ENCODE data around the gene ADAM22. TPM values are rescaled to one million over a fixed set of nuclear protein-coding genes. Genes with fewer than 3 reads are reported as not detected.
A peak's percentile ranks its signal among the peaks of the same experiment; 100 is the strongest.

ADAM22 gene
- total and polyA plus RNA-seq, 10 of the 15 experiments (the other 5 are each of a cell fraction or from before 2014, with no cell fraction given), result 1.4 to 24.5 (median 7.6) TPM

DNA sequence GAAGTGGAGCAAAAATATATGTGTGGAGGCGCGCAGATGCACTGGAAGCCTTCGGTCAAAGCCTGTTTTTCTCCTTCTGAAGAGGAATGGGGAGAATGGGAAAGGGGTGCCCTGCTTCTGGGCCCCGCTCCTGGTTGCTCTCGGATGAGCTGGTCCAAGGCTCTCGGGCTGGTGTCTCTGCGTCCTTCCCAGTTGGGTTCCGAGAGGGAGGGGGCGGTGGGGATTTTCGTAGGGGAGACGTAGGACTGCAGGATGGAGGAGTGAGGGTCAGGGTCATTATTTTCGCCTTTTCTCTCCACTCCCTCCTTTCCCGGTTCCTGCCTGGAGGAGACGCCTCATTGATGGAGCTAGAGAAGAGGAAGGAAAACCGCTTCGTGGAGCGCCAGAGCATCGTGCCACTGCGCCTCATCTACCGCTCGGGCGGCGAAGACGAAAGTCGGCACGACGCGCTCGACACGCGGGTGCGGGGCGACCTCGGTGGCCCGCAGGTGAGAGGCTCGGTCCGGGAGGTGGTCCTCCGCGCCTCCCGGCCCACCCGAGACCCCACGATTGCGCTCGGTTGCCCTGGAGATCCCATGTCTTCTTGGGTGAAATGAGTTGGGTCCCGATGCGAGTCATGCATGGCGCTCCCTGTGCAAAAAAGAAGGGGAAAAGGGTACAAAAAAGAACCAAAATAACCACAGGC, 790 bp downstream of the ADAM22 start:
- H3K9ac ChIP-seq (ENCODE audit: control insufficient read depth, insufficient read depth, low read length), result peak overlapping the region; percentile 74
- no peaks in the 10 kb centered on the region; the same call in 1 of the 2 replicates for H3K4me1 ChIP-seq (ENCODE audit: control insufficient read depth, insufficient read depth, low read length)
- WGBS (ENCODE audit: insufficient coverage, insufficient replicate concordance, low lambda C conversion rate, missing lambda C conversion rate), result 1% methylated on average over 30 of the region's 47 CpGs
- H4K20me1 ChIP-seq (ENCODE audit: control insufficient read depth, insufficient read depth), result no peaks in the 10 kb centered on the region
- ChIA-PET SMC1A (ENCODE audit: uncharacterized antibody, unreplicated experiment) (interaction anchor here (1.1 to 3.9 kb wide), 14 partner anchors 9 to 235 kb away, joined by 3 to 29 read pairs (median 6); no protein-coding TSS in a partner anchor), POLR2A (interaction anchor here (0.6 to 4.0 kb wide), 17 partner anchors 7 to 604 kb away, joined by 3 to 25 read pairs (median 3); partner anchors contain the start of genes DBF4 and SLC25A40), CTCF (interaction anchor here (0.6 to 3.3 kb wide), 16 partner anchors 8 to 887 kb away, joined by 3 to 23 read pairs (median 4); no protein-coding TSS in a partner anchor), RAD21 (ENCODE audit: unreplicated experiment) (interaction anchor here (0.8 to 5.2 kb wide), 20 partner anchors 9 to 235 kb away, joined by 3 to 49 read pairs (median 5); partner anchors contain the start of genes DBF4 and SLC25A40)
- in situ Hi-C loops (cut with MboI) (no loop called here), intact Hi-C loops (cut with micrococcal nuclease; ENCODE audit: unreplicated experiment) (no loop called here)
- H3K4me2 ChIP-seq (ENCODE audit: control insufficient read depth, insufficient read depth), result peak overlapping the region; percentile 83
- H3K27me3 ChIP-seq (replicated peaks in 1 of 2; ENCODE audit: control insufficient read depth in 2 of 2, insufficient read depth in 2 of 2, low read length in 1 of 2), result no peaks in the 10 kb centered on the region
- ATAC-seq (peak; percentile 41), FAIRE-seq (peak; percentile 56), DNase-seq (ENCODE audit: low read depth, low spot score) (no peak)
- H3K27ac ChIP-seq (ENCODE audit: control insufficient read depth, insufficient read depth), result peak overlapping the region; percentile 60
- H3K9me3 ChIP-seq (replicated peaks; ENCODE audit: control insufficient read depth, insufficient read depth, low read length), result no peaks in the 10 kb centered on the region
- peak overlapping the region; percentile 71 for H3K4me3 ChIP-seq
- H3K36me3 ChIP-seq (ENCODE audit: control insufficient read depth in 2 of 2, insufficient read depth in 2 of 2, low read length in 1 of 2), result peaks cover 0 to 3% of the 10 kb centered on the region in 2 experiments; a peak in 1 of 4 replicates
- no TSS peak for BruUV-seq (replicated peaks)
- H3K79me2 ChIP-seq (ENCODE audit: control insufficient read depth, insufficient read depth, low read length), result peaks cover 20% of the 10 kb centered on the region
- H2AFZ ChIP-seq (ENCODE audit: control insufficient read depth, low read depth, low read length), result peak overlapping the region; percentile 98
- TF ChIP-seq SMAD1 (IDR thresholded peaks at IDR 0.05; ENCODE audit: low read depth, partially characterized antibody) (no peak), SIN3A (IDR thresholded peaks at IDR 0.05; ENCODE audit: low read depth, low read length) (0 out of 2 replicates have a peak, but pooled peaks have one; percentile 67), IKZF2 (IDR thresholded peaks at IDR 0.05) (peak; percentile 31 to 51; a peak in 2 of 4 replicates), BCL11A (IDR thresholded peaks at IDR 0.05; ENCODE audit: low read depth, low read length) (0 out of 2 replicates have a peak, but pooled peaks have one; percentile 2), EED (IDR thresholded peaks at IDR 0.05; ENCODE audit: low read depth) (0 out of 2 replicates have a peak, but pooled peaks have one; percentile 50), TCF7 (IDR thresholded peaks at IDR 0.05; ENCODE audit: borderline replicate concordance) (no peak), ASH2L (IDR thresholded peaks at IDR 0.05; ENCODE audit: borderline replicate concordance, low read depth) (no peak), ZSCAN29 (IDR thresholded peaks at IDR 0.05) (no peak), HDAC2 (IDR thresholded peaks at IDR 0.05) (no peak), MXI1 (IDR thresholded peaks at IDR 0.05; ENCODE audit: low read depth, low read length) (peak; percentile 9; the same call in 1 of the 2 replicates), ZNF384 (IDR thresholded peaks at IDR 0.05; ENCODE audit: borderline replicate concordance, low read depth, low read length) (0 out of 2 replicates have a peak, but pooled peaks have one; percentile 15), JUNB (IDR thresholded peaks at IDR 0.05) (no peak), CHD1 (IDR thresholded peaks at IDR 0.05; ENCODE audit: low read depth, low read length) (0 out of 2 replicates have a peak, but pooled peaks have one; percentile 9), NR2C1 (IDR thresholded peaks at IDR 0.05) (no peak), YY1 (IDR thresholded peaks at IDR 0.05; ENCODE audit: low read depth, low read length) (no peak), IKZF1 (conservative IDR thresholded peaks at IDR 0.05) (peak; percentile 36)
- TF ChIP-seq, protein P1, sequence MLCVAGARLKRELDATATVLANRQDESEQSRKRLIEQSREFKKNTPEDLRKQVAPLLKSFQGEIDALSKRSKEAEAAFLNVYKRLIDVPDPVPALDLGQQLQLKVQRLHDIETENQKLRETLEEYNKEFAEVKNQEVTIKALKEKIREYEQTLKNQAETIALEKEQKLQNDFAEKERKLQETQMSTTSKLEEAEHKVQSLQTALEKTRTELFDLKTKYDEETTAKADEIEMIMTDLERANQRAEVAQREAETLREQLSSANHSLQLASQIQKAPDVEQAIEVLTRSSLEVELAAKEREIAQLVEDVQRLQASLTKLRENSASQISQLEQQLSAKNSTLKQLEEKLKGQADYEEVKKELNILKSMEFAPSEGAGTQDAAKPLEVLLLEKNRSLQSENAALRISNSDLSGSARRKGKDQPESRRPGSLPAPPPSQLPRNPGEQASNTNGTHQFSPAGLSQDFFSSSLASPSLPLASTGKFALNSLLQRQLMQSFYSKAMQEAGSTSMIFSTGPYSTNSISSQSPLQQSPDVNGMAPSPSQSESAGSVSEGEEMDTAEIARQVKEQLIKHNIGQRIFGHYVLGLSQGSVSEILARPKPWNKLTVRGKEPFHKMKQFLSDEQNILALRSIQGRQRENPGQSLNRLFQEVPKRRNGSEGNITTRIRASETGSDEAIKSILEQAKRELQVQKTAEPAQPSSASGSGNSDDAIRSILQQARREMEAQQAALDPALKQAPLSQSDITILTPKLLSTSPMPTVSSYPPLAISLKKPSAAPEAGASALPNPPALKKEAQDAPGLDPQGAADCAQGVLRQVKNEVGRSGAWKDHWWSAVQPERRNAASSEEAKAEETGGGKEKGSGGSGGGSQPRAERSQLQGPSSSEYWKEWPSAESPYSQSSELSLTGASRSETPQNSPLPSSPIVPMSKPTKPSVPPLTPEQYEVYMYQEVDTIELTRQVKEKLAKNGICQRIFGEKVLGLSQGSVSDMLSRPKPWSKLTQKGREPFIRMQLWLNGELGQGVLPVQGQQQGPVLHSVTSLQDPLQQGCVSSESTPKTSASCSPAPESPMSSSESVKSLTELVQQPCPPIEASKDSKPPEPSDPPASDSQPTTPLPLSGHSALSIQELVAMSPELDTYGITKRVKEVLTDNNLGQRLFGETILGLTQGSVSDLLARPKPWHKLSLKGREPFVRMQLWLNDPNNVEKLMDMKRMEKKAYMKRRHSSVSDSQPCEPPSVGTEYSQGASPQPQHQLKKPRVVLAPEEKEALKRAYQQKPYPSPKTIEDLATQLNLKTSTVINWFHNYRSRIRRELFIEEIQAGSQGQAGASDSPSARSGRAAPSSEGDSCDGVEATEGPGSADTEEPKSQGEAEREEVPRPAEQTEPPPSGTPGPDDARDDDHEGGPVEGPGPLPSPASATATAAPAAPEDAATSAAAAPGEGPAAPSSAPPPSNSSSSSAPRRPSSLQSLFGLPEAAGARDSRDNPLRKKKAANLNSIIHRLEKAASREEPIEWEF (IDR thresholded peaks at IDR 0.05; ENCODE audit: insufficient replicate concordance, low read depth, low read length), result no peak
- TF ChIP-seq, protein P2, sequence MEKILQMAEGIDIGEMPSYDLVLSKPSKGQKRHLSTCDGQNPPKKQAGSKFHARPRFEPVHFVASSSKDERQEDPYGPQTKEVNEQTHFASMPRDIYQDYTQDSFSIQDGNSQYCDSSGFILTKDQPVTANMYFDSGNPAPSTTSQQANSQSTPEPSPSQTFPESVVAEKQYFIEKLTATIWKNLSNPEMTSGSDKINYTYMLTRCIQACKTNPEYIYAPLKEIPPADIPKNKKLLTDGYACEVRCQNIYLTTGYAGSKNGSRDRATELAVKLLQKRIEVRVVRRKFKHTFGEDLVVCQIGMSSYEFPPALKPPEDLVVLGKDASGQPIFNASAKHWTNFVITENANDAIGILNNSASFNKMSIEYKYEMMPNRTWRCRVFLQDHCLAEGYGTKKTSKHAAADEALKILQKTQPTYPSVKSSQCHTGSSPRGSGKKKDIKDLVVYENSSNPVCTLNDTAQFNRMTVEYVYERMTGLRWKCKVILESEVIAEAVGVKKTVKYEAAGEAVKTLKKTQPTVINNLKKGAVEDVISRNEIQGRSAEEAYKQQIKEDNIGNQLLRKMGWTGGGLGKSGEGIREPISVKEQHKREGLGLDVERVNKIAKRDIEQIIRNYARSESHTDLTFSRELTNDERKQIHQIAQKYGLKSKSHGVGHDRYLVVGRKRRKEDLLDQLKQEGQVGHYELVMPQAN (conservative IDR thresholded peaks at IDR 0.05), result peak; percentile 45; the same call in 1 of the 2 replicates

Measured in GM12878 (cell line).